PFSK-1 (cell line): Measurements from ENCODE around the gene ATG14.

Source experiments
- FOXP2 ChIP-seq: optimal IDR thresholded peaks from 2 replicates; pipeline ENCODE3; 2011; ENCODE audit warnings: borderline replicate concordance, control low read depth, inconsistent platforms; ENCODE audit not compliant: insufficient read depth; ENCODE audit errors: extremely low read length, extremely low read depth
- POLR2AphosphoS5 ChIP-seq: IDR thresholded peaks from 2 replicates; pipeline ENCODE4 v1.6.1; 2012; ENCODE audit warnings: low read depth, mild to moderate bottlenecking, control low read depth, low read length, moderate library complexity
- SIN3A ChIP-seq: IDR thresholded peaks from 2 replicates; pipeline ENCODE4 v1.6.1; 2012; ENCODE audit warnings: mild to moderate bottlenecking, low read length, moderate library complexity, borderline replicate concordance; ENCODE audit not compliant: insufficient read depth
- TAF1 ChIP-seq: IDR thresholded peaks from 2 replicates; pipeline ENCODE4 v1.6.1; 2012; ENCODE audit warnings: low read length, control low read depth, borderline replicate concordance; ENCODE audit not compliant: insufficient read depth
- TF ChIP-seq, protein P1 (sequence below), 2 experiments: IDR thresholded peaks; 2 replicates each; pipeline versions ENCODE4 v1.6.1 to v1.8.0; 2011 to 2012; ENCODE audit warnings: low read depth in 2 of 2, low read length in 2 of 2, control low read depth in 1 of 2, inconsistent platforms in 1 of 2, mild to moderate bottlenecking in 1 of 2, moderate library complexity in 1 of 2; ENCODE audit not compliant: insufficient read depth in 1 of 2

DNA sequence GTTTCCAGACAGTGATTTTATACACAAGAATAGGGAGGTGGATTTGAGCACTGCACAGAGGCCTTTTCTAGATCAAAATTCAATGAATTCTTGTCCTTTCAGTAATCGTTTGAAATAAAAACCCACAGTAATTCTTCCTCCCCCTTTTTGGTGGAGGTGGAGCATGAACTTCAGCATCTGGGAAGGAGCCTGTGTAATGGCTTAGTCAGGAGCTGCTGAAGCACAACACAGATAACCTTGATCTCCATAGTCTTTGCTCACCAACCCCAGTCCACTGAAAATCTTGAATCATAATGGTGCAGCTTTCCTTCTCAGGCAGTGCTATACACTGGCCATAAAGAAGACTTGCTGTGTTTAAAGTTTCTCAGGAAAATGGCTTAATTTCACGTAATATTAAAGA is 35.2 kb upstream of the ATG14 start:
- TF ChIP-seq, protein P1, sequence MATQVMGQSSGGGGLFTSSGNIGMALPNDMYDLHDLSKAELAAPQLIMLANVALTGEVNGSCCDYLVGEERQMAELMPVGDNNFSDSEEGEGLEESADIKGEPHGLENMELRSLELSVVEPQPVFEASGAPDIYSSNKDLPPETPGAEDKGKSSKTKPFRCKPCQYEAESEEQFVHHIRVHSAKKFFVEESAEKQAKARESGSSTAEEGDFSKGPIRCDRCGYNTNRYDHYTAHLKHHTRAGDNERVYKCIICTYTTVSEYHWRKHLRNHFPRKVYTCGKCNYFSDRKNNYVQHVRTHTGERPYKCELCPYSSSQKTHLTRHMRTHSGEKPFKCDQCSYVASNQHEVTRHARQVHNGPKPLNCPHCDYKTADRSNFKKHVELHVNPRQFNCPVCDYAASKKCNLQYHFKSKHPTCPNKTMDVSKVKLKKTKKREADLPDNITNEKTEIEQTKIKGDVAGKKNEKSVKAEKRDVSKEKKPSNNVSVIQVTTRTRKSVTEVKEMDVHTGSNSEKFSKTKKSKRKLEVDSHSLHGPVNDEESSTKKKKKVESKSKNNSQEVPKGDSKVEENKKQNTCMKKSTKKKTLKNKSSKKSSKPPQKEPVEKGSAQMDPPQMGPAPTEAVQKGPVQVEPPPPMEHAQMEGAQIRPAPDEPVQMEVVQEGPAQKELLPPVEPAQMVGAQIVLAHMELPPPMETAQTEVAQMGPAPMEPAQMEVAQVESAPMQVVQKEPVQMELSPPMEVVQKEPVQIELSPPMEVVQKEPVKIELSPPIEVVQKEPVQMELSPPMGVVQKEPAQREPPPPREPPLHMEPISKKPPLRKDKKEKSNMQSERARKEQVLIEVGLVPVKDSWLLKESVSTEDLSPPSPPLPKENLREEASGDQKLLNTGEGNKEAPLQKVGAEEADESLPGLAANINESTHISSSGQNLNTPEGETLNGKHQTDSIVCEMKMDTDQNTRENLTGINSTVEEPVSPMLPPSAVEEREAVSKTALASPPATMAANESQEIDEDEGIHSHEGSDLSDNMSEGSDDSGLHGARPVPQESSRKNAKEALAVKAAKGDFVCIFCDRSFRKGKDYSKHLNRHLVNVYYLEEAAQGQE (IDR thresholded peaks at IDR 0.05; ENCODE audit: insufficient read depth in 1 of 2, low read depth in 2 of 2, low read length in 2 of 2), result no peak
- TF ChIP-seq SIN3A (no peak), POLR2AphosphoS5 (no peak), TAF1 (no peak), FOXP2 (no peak)
